Activated CD4-positive, alpha-beta memory T cell treated with anti-CD3 and anti-CD28 coated beads for 36 hours (primary cell): ENCODE results near the gene GTF2A1. TPM values are rescaled to one million over a fixed set of nuclear protein-coding genes. Genes with fewer than 3 reads are reported as not detected.
"Not testable (repeated sequence)": the region's sequence is repeated elsewhere in the genome, so short reads cannot be mapped to it uniquely, and the experiment has no call there.

ENCODE experiments used
- CTCF ChIA-PET: fragments of 350-600 bp; sonication (Branson Sonifier 250); formaldehyde crosslinking; loops from one replicate; lab custom pipeline; 2021; ENCODE audit warnings: antibody characterized with exemption, inconsistent platforms; lab: Charles Lee
- POLR2A ChIA-PET: fragments of 350-600 bp; sonication (Branson Sonifier 250); formaldehyde crosslinking; loops from one replicate; lab custom pipeline; 2021; ENCODE audit warnings: antibody characterized with exemption; lab: Charles Lee
- DNase-seq: peaks from one replicate; pipeline ENCODE4 v3.0.0-alpha.2; 2020
- H3K27ac Mint-ChIP-seq: one replicate; pipeline ENCODE4 v1.8.0; 2021; ENCODE audit warnings: mixed read lengths
- H3K27me3 Mint-ChIP-seq: one replicate; pipeline ENCODE4 v1.8.0; 2021; ENCODE audit warnings: mixed read lengths
- H3K36me3 Mint-ChIP-seq: one replicate; pipeline ENCODE4 v1.8.0; 2021; ENCODE audit warnings: mixed read lengths
- H3K4me1 Mint-ChIP-seq: one replicate; pipeline ENCODE4 v1.8.0; 2021; ENCODE audit warnings: low read depth, mixed read lengths
- H3K4me3 Mint-ChIP-seq: one replicate; pipeline ENCODE4 v1.8.0; 2021; ENCODE audit warnings: mild to moderate bottlenecking, mixed read lengths
- H3K9me3 Mint-ChIP-seq: one replicate; pipeline ENCODE4 v1.8.0; 2021; ENCODE audit warnings: mixed read lengths
- intact Hi-C: fragments of 100-400 bp; cut with micrococcal nuclease; formaldehyde crosslinking; loops from one replicate; pipeline ENCODE4 v1.15.1; 2023
- total RNA-seq, 2 experiments: library from RNA; stranded (reverse); gene quantifications; one replicate each; pipeline ENCODE4 v1.2.3, GENCODE V29; 2021

The GTF2A1 gene
- total RNA-seq, 2 experiments from 2014 or later, result 38.9 to 40.1 TPM

GRCh38 chr14:81247271-81247766, 26.6 kb upstream of the GTF2A1 start:
- no peak overlapping the region for H3K27ac Mint-ChIP-seq
- H3K4me3 Mint-ChIP-seq, result no peak overlapping the region
- peaks cover 4% of the 10 kb centered on the region for H3K27me3 Mint-ChIP-seq
- no peaks in the 10 kb centered on the region for H3K4me1 Mint-ChIP-seq
- CTCF ChIA-PET, result interaction anchor here (1.0 kb wide), 1 partner anchor 206 kb away, joined by 3 read pairs; no protein-coding TSS in a partner anchor
- intact Hi-C loops, result no loop called here
- peaks cover 5% of the 10 kb centered on the region for H3K36me3 Mint-ChIP-seq
- DNase-seq, result no peak
- peaks cover 10% of the 10 kb centered on the region for H3K9me3 Mint-ChIP-seq
- POLR2A ChIA-PET, result no interaction called here

- Mint-ChIP-seq H3K4me3 (no peak overlapping the region), H3K4me1 (no peaks in the 10 kb centered on the region), H3K36me3 (peaks cover 6% of the 10 kb centered on the region), H3K27me3 (peaks cover 4% of the 10 kb centered on the region), H3K27ac (no peak overlapping the region), H3K9me3 (peaks cover 10% of the 10 kb centered on the region)
- intact Hi-C loops, result no loop called here
- POLR2A ChIA-PET, result no interaction called here
- no peak for DNase-seq
- CTCF ChIA-PET, result interaction anchor here (1.0 kb wide), 1 partner anchor 207 kb away, joined by 3 read pairs; no protein-coding TSS in a partner anchor
These were observed 25.9 kb upstream of the GTF2A1 start for GRCh38 chr14:81246461-81247270.

GRCh38 chr14:81245771-81246170, 25.0 kb upstream of the GTF2A1 start:
- H3K27ac Mint-ChIP-seq, result no peak overlapping the region
- no peaks in the 10 kb centered on the region for H3K4me1 Mint-ChIP-seq
- POLR2A ChIA-PET, result no interaction called here
- intact Hi-C loops, result no loop called here
- H3K9me3 Mint-ChIP-seq, result peaks cover 10% of the 10 kb centered on the region
- H3K36me3 Mint-ChIP-seq, result peaks cover 6% of the 10 kb centered on the region
- peaks cover 4% of the 10 kb centered on the region for H3K27me3 Mint-ChIP-seq
- no peak overlapping the region for H3K4me3 Mint-ChIP-seq
- DNase-seq, result no peak
- CTCF ChIA-PET, result no interaction called here

- CTCF ChIA-PET, POLR2A ChIA-PET: not testable (repeated sequence)
These were observed 23.7 kb upstream of the GTF2A1 start for GRCh38 chr14:81244431-81244830.

GRCh38 chr14:81243499-81243898, 22.7 kb upstream of the GTF2A1 start:
- ChIA-PET CTCF (no interaction called here), POLR2A (no interaction called here)
- peaks cover 10% of the 10 kb centered on the region for H3K9me3 Mint-ChIP-seq
- H3K4me3 Mint-ChIP-seq, result no peak overlapping the region
- no peak overlapping the region for H3K27ac Mint-ChIP-seq
- DNase-seq, result no peak
- intact Hi-C loops, result no loop called here
- peaks cover 6% of the 10 kb centered on the region for H3K36me3 Mint-ChIP-seq
- no peaks in the 10 kb centered on the region for H3K4me1 Mint-ChIP-seq
- H3K27me3 Mint-ChIP-seq, result peaks cover 4% of the 10 kb centered on the region

More at GRCh38 chr14:81244431-81244830, 23.7 kb upstream of the GTF2A1 start:
- H3K4me3 Mint-ChIP-seq, H3K27me3 Mint-ChIP-seq, H3K36me3 Mint-ChIP-seq, H3K4me1 Mint-ChIP-seq, intact Hi-C loops, H3K27ac Mint-ChIP-seq, H3K9me3 Mint-ChIP-seq, DNase-seq: not testable (repeated sequence)

- CTCF ChIA-PET, POLR2A ChIA-PET, H3K4me1 Mint-ChIP-seq, intact Hi-C loops, H3K9me3 Mint-ChIP-seq, H3K4me3 Mint-ChIP-seq, DNase-seq, H3K27me3 Mint-ChIP-seq, H3K36me3 Mint-ChIP-seq, H3K27ac Mint-ChIP-seq: not testable (repeated sequence)
These were observed 16.1 kb upstream of the GTF2A1 start for GRCh38 chr14:81236849-81237248.

- Mint-ChIP-seq H3K27ac (no peak overlapping the region), H3K36me3 (no peaks in the 10 kb centered on the region), H3K27me3 (no peaks in the 10 kb centered on the region), H3K4me3 (no peak overlapping the region), H3K9me3 (no peaks in the 10 kb centered on the region), H3K4me1 (peaks cover 4% of the 10 kb centered on the region)
- ChIA-PET CTCF (no interaction called here), POLR2A (no interaction called here)
- DNase-seq, result no peak
- intact Hi-C loops, result no loop called here
These were observed 15.4 kb upstream of the GTF2A1 start for GRCh38 chr14:81236138-81236537.

- H3K36me3 Mint-ChIP-seq, result no peaks in the 10 kb centered on the region
- no peak for DNase-seq
- no peak overlapping the region for H3K27ac Mint-ChIP-seq
- peaks cover 4% of the 10 kb centered on the region for H3K4me1 Mint-ChIP-seq
- H3K9me3 Mint-ChIP-seq, result no peaks in the 10 kb centered on the region
- ChIA-PET POLR2A (no interaction called here), CTCF (interaction anchor here (0.9 kb wide), 1 partner anchor 229 kb away, joined by 3 read pairs; no protein-coding TSS in a partner anchor)
- H3K4me3 Mint-ChIP-seq, result no peak overlapping the region
- H3K27me3 Mint-ChIP-seq, result no peaks in the 10 kb centered on the region
- intact Hi-C loops, result no loop called here
These were observed 14.3 kb upstream of the GTF2A1 start for GRCh38 chr14:81235096-81235495.

GRCh38 chr14:81234278-81234677, 13.5 kb upstream of the GTF2A1 start:
- ChIA-PET POLR2A (no interaction called here), CTCF (interaction anchor here (0.9 kb wide), 1 partner anchor 230 kb away, joined by 3 read pairs; no protein-coding TSS in a partner anchor)
- no peak overlapping the region for H3K27ac Mint-ChIP-seq
- no peak overlapping the region for H3K4me3 Mint-ChIP-seq
- H3K36me3 Mint-ChIP-seq, result no peaks in the 10 kb centered on the region
- peaks cover 4% of the 10 kb centered on the region for H3K4me1 Mint-ChIP-seq
- intact Hi-C loops, result no loop called here
- no peak for DNase-seq
- H3K9me3 Mint-ChIP-seq, result no peaks in the 10 kb centered on the region
- no peaks in the 10 kb centered on the region for H3K27me3 Mint-ChIP-seq

GRCh38 chr14:81233615-81234014, 12.9 kb upstream of the GTF2A1 start:
- H3K9me3 Mint-ChIP-seq, result no peaks in the 10 kb centered on the region
- no peaks in the 10 kb centered on the region for H3K36me3 Mint-ChIP-seq
- H3K27ac Mint-ChIP-seq, result no peak overlapping the region
- no peak for DNase-seq
- ChIA-PET CTCF (no interaction called here), POLR2A (no interaction called here)
- intact Hi-C loops, result no loop called here
- peaks cover 4% of the 10 kb centered on the region for H3K4me1 Mint-ChIP-seq
- no peaks in the 10 kb centered on the region for H3K27me3 Mint-ChIP-seq
- no peak overlapping the region for H3K4me3 Mint-ChIP-seq

- Mint-ChIP-seq H3K4me1 (peaks cover 4% of the 10 kb centered on the region), H3K36me3 (no peaks in the 10 kb centered on the region), H3K27me3 (no peaks in the 10 kb centered on the region), H3K9me3 (no peaks in the 10 kb centered on the region), H3K27ac (no peak overlapping the region), H3K4me3 (no peak overlapping the region)
- ChIA-PET CTCF (no interaction called here), POLR2A (no interaction called here)
- intact Hi-C loops, result no loop called here
- no peak for DNase-seq
These were observed 10.8 kb upstream of the GTF2A1 start for GRCh38 chr14:81231540-81231939.

- intact Hi-C loops, result no loop called here
- H3K4me1 Mint-ChIP-seq, result peaks cover 10% of the 10 kb centered on the region
- H3K4me3 Mint-ChIP-seq, result no peak overlapping the region
- POLR2A ChIA-PET, result no interaction called here
- no peaks in the 10 kb centered on the region for H3K9me3 Mint-ChIP-seq
- peaks cover 2% of the 10 kb centered on the region for H3K27me3 Mint-ChIP-seq
- CTCF ChIA-PET, result no interaction called here
- peaks cover 7% of the 10 kb centered on the region for H3K36me3 Mint-ChIP-seq
- no peak for DNase-seq
- no peak overlapping the region for H3K27ac Mint-ChIP-seq
These were observed 3.5 kb upstream of the GTF2A1 start for GRCh38 chr14:81224222-81224621.

GRCh38 chr14:81223788-81224187, 3.0 kb upstream of the GTF2A1 start:
- H3K36me3 Mint-ChIP-seq, CTCF ChIA-PET, H3K27me3 Mint-ChIP-seq, H3K4me3 Mint-ChIP-seq, POLR2A ChIA-PET, DNase-seq, H3K9me3 Mint-ChIP-seq, intact Hi-C loops, H3K27ac Mint-ChIP-seq: not testable (repeated sequence)
- peaks cover 13% of the 10 kb centered on the region for H3K4me1 Mint-ChIP-seq
